BJ (cell line): ENCODE data around the gene SLC8A1. TPM values are rescaled to one million over a fixed set of nuclear protein-coding genes. Genes with fewer than 3 reads are reported as not detected.

Experiments
- CTCF ChIA-PET: fragments of 350-600 bp; formaldehyde crosslinking; extraction: SDS; loops from one replicate; lab custom pipeline; 2021; ENCODE audit warnings: antibody characterized with exemption, inconsistent platforms; lab: Yijun Ruan, JAX
- POLR2A ChIA-PET: fragments of 300-600 bp; sonication (Branson Sonifier 250); formaldehyde crosslinking; extraction: SDS; loops from one replicate; lab custom pipeline; 2021; ENCODE audit warnings: antibody characterized with exemption; lab: Charles Lee
- DNase-seq: peaks from one replicate; pipeline ENCODE4 v3.0.0-alpha.2; 2011; ENCODE audit warnings: low read depth
- H3K27me3 ChIP-seq: 2 replicates; pipeline ENCODE4 v1.6.0; 2011; ENCODE audit warnings: low read length; ENCODE audit not compliant: control insufficient read depth, insufficient read depth
- H3K36me3 ChIP-seq: 2 replicates; pipeline ENCODE4 v1.5.1; 2011; ENCODE audit warnings: low read length; ENCODE audit not compliant: control insufficient read depth, insufficient read depth
- H3K4me3 ChIP-seq: 2 replicates; pipeline ENCODE4 v1.5.1; 2011; ENCODE audit warnings: low read depth, mild to moderate bottlenecking, control low read depth, low read length
- CTCF ChIP-seq: IDR thresholded peaks from 2 replicates; pipeline ENCODE4 v1.5.1; 2011; ENCODE audit warnings: low read depth, mild to moderate bottlenecking, control low read depth, inconsistent platforms, low read length, moderate library complexity; ENCODE audit not compliant: insufficient read depth
- polyA minus RNA-seq: library from RNA; depleted of rRNA, polyadenylated mRNA; stranded (reverse); fragments of >200 nt; gene quantifications from 2 replicates; pipeline ENCODE4 v1.2.3, GENCODE V29; 2011; rRNA and poly(A)+ RNA removed
- polyA plus RNA-seq: library from polyadenylated mRNA; depleted of rRNA; stranded (reverse); fragments of >200 nt; gene quantifications from 2 replicates; pipeline ENCODE4 v1.2.3, GENCODE V29; 2011; rRNA removed

SLC8A1 gene
- polyA plus RNA-seq: 18.5 and 34.5 TPM in 2 replicates
- 165 TPM in 2 replicates for polyA minus RNA-seq

- CTCF ChIA-PET: interaction anchor here (0.7 to 1.5 kb wide), 5 partner anchors 77 to 538 kb away, joined by 3 to 7 read pairs (median 3); no protein-coding TSS in a partner anchor
- Histone ChIP-seq H3K36me3 (no peaks in the 10 kb centered on the region), H3K27me3 (no peaks in the 10 kb centered on the region), H3K4me3 (peak within 1 kb of the TSS; percentile 70)
- POLR2A ChIA-PET: interaction anchor here (0.5 to 1.9 kb wide), 2 partner anchors 103 to 538 kb away, joined by 5 to 6 read pairs; no protein-coding TSS in a partner anchor
- no peak for DNase-seq
- TF ChIP-seq CTCF: no peak
Observed at GRCh38 chr2:40451918-40452605, at the start of gene SLC8A1. Gene SLC8A1, minus strand, starts transcription at chr2:40452090.

DNA sequence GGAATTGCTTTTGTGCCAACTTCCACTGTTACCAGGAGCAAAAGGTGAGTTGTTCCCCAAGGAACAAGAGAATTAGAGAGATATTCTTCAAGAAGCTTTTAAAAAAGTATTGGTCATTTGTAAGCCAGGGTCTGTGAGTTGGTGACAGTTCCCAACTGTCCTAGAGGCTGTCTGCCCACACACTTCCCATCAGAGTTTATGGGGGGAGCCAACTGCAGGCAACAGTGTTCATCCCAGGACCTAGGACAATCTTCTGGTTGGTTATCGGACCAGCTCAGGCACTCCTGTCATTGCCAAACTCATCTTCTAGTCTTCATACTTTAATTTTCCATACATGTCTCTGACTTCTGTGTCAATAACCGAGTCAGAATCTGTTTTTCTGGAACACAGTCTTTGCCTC lies 47.5 kb upstream of the SLC8A1 start:
- no peak for DNase-seq
- Histone ChIP-seq H3K4me3 (no peak overlapping the region), H3K27me3 (no peaks in the 10 kb centered on the region), H3K36me3 (no peaks in the 10 kb centered on the region)
- POLR2A ChIA-PET: no interaction called here
- CTCF ChIA-PET: interaction anchor here (1.2 to 2.0 kb wide), 3 partner anchors 10 to 55 kb away, joined by 3 to 5 read pairs (median 4); no protein-coding TSS in a partner anchor
- no peak for TF ChIP-seq CTCF

GRCh38 chr2:40497251-40497859 lies 45.5 kb upstream of the SLC8A1 start:
- no peak for DNase-seq
- ChIA-PET CTCF (interaction anchor here (1.4 kb wide), 1 partner anchor 9 kb away, joined by 3 read pairs; no protein-coding TSS in a partner anchor), POLR2A (no interaction called here)
- Histone ChIP-seq H3K36me3 (no peaks in the 10 kb centered on the region), H3K27me3 (no peaks in the 10 kb centered on the region), H3K4me3 (no peak overlapping the region)
- TF ChIP-seq CTCF: no peak; the same call in 1 of the 2 replicates

- no peaks in the 10 kb centered on the region for H3K36me3 ChIP-seq
- peak overlapping the region; percentile 37 for H3K4me3 ChIP-seq
- DNase-seq: no peak
- TF ChIP-seq CTCF: no peak
- POLR2A ChIA-PET: no interaction called here
- CTCF ChIA-PET: interaction anchor here (0.8 to 0.9 kb wide), 2 partner anchors 9 to 22 kb away, joined by 3 to 5 read pairs; no protein-coding TSS in a partner anchor
- no peaks in the 10 kb centered on the region for H3K27me3 ChIP-seq
Observed at GRCh38 chr2:40489678-40489960, 37.7 kb upstream of the SLC8A1 start.
